Thymus (tissue), 11 donors: ENCODE measurements around the gene YTHDF2. TPM values are rescaled to one million over a fixed set of nuclear protein-coding genes. Genes with fewer than 3 reads are reported as not detected.
"Not testable (repeated sequence)": the region's sequence is repeated elsewhere in the genome, so short reads cannot be mapped to it uniquely, and the experiment has no call there.

Source experiments
- DNase-seq, 9 donors: peaks; one replicate each; pipeline ENCODE4 v3.0.0-alpha.2; 2013; ENCODE audit warnings: low spot score in 9 of 9, low read depth in 6 of 9, missing footprints in 1 of 9
- H3K27ac ChIP-seq, 2 donors: one replicate each; pipeline ENCODE4 v1.5.1; 2013; ENCODE audit warnings: control low read depth in 1 of 2, low read depth in 1 of 2, low read length in 1 of 2, mild to moderate bottlenecking in 1 of 2, moderate library complexity in 1 of 2
- H3K27me3 ChIP-seq, 2 donors: one replicate each; pipeline ENCODE4 v1.5.1; 2013; ENCODE audit warnings: low read length in 1 of 2; ENCODE audit not compliant: control insufficient read depth in 2 of 2, insufficient read depth in 1 of 2
- H3K36me3 ChIP-seq, 2 donors: one replicate each; pipeline ENCODE4 v1.5.1; 2013; ENCODE audit warnings: low read length in 1 of 2, mild to moderate bottlenecking in 1 of 2, moderate library complexity in 1 of 2; ENCODE audit not compliant: control insufficient read depth in 2 of 2, insufficient read depth in 2 of 2
- H3K4me1 ChIP-seq, 2 donors: one replicate each; pipeline ENCODE4 v1.5.1; 2013; ENCODE audit warnings: low read length in 2 of 2; ENCODE audit not compliant: control insufficient read depth in 2 of 2, insufficient read depth in 2 of 2
- H3K4me3 ChIP-seq, 2 donors: one replicate each; pipeline ENCODE4 v1.5.1; 2013; ENCODE audit warnings: low read length in 2 of 2, control low read depth in 1 of 2, mild to moderate bottlenecking in 1 of 2
- H3K9me3 ChIP-seq, 2 donors: one replicate each; pipeline ENCODE4 v1.5.1; 2013; ENCODE audit warnings: low read length in 1 of 2, mild to moderate bottlenecking in 1 of 2; ENCODE audit not compliant: control insufficient read depth in 2 of 2, insufficient read depth in 1 of 2
- WGBS: extraction: QIAGEN DNeasy Blood & Tissue Kit; methylation state at CpG from one replicate; pipeline ENCODE4 v1.1.7; 2013; 5-methylcytosine and 5-hydroxymethylcytosine counted together
- polyA plus RNA-seq: library from polyadenylated mRNA; stranded (reverse); fragments of 200-250 nt; gene quantifications from one replicate; pipeline ENCODE4 v1.2.3, GENCODE V29; 2013
- total RNA-seq: library from RNA; stranded (reverse); fragments of 120-200 nt; gene quantifications from one replicate; pipeline ENCODE4 v1.2.4, GENCODE V29; 2013
- donor health status: healthy.

Gene YTHDF2
- total and polyA plus RNA-seq, 2 donors, result 50.5 to 72.6 TPM

DNA sequence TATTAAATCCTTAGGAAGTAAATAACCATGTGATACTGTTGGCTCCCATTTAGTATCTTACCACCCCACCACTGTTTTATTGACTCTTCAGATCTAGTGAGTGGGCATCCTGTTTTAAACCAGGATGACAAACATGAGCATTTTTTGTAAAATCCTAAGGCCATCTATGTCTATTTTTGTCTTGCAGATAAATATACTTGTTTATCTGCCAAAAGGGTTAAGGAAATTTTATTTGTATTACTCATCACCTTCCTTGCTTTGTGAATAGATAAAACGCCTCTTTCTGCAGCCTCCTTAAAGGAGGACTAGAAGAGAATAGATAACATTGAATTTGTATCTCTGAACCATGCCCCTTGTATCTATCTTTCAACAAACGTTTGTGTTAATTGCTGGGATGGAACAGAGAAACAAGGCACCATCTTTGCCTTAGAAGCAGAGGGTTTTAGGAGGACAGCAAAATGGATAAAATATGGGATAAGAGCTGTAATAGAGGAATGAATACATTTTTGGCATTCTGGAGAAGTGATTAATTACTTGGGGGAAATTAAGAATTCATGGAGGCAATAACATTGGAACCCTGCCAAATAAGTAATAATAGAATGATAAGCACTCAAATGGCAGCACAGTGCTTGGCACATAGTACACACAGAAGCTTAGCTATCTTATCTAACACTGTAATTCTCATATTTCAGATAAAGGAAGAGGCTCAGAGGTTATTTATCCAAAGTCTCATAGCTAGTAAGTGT is 14.7 kb downstream of the YTHDF2 start:
- Histone ChIP-seq H3K27ac (no peak overlapping the region), H3K36me3 (peaks cover 15 to 48% of the 10 kb centered on the region in 2 donors)

DNA sequence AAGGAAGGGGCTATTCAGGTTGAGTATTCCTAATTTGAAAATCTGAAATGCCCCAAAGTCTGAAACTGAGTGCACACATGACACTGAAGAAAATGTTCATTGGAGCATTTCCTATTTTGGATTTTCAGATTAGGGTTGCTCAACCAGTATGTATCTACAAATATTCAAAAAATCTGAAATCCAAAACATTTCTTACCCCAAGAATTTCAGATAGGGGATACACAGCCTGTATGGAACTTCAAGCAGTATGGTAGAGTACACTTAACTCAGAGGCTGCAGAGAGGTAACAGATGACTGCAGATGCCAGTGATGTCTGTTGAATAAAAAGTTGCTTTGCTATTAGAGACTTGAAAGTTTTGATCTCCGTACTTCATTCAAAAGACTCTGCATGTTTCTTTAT is 19.0 kb downstream of the YTHDF2 start:
- WGBS, result 77% methylated on average over 1 of the region's 1 CpG
- no peaks in the 10 kb centered on the region for H3K4me1 ChIP-seq
- H3K9me3 ChIP-seq, result no peaks in the 10 kb centered on the region
- no peaks in the 10 kb centered on the region for H3K27me3 ChIP-seq
- DNase-seq, result no peak
- H3K4me3 ChIP-seq, result no peak overlapping the region
- H3K27ac ChIP-seq, result no peak overlapping the region
- H3K36me3 ChIP-seq, result peaks cover 26 to 62% of the 10 kb centered on the region in 2 donors

More for the DNA sequence above, 14.7 kb downstream of the YTHDF2 start:
- H3K4me1 ChIP-seq, result peaks cover 0 to 3% of the 10 kb centered on the region in 2 donors
- DNase-seq, result no peak
- WGBS, result 89% methylated on average over 2 of the region's 2 CpGs
- no peaks in the 10 kb centered on the region for H3K27me3 ChIP-seq
- no peaks in the 10 kb centered on the region for H3K9me3 ChIP-seq
- H3K4me3 ChIP-seq, result no peak overlapping the region

DNA sequence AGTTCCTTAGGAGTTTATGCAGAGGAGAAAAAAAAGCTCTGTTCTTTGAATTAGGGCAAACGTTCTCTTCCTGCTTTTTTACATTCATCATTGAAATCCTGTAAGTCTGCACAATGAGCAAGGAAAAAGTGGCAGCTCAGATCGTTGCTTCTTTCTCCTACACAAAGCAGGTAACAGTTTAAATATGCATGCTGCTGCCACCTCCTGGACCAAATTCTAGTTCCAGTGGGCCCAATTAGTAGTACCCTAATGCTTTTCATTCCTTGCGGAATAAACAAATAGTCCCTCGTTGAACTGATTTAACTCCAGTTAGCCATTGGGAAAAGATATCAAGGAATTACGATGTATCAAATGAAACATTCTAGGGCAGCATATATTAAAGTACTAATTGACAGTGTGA is 20.1 kb downstream of the YTHDF2 start:
- no peak overlapping the region for H3K27ac ChIP-seq
- no peak for DNase-seq
- WGBS, result 73% methylated on average over 5 of the region's 5 CpGs
- H3K36me3 ChIP-seq, result peaks cover 29 to 60% of the 10 kb centered on the region in 2 donors
- no peaks in the 10 kb centered on the region for H3K4me1 ChIP-seq
- no peaks in the 10 kb centered on the region for H3K9me3 ChIP-seq
- no peaks in the 10 kb centered on the region for H3K27me3 ChIP-seq
- no peak overlapping the region for H3K4me3 ChIP-seq

DNA sequence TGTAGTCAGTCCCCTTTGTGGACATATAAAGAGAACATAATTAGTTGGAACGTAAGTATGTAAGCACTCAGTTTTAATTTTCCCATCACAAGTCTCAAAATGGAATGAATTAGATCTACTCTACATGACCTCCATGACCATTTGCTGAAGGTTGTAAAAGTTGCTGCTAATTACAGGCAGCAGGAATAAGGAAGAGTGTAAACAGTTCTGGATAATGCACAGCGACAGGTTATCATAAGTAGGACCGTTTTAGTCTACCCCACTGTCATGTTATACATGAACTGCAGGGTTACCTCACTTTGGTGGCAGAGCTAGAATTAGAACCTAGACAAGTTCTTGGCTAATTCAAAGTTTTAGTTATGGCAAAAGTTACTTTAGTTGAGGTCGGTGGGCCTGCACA is 21.7 kb downstream of the YTHDF2 start:
- no peak for DNase-seq
- Histone ChIP-seq H3K27me3 (no peaks in the 10 kb centered on the region), H3K36me3 (peaks cover 24 to 57% of the 10 kb centered on the region in 2 donors), H3K4me3 (no peak overlapping the region), H3K27ac (no peak overlapping the region), H3K9me3 (no peaks in the 10 kb centered on the region), H3K4me1 (no peaks in the 10 kb centered on the region)
- 95% methylated on average over 4 of the region's 4 CpGs for WGBS

DNA sequence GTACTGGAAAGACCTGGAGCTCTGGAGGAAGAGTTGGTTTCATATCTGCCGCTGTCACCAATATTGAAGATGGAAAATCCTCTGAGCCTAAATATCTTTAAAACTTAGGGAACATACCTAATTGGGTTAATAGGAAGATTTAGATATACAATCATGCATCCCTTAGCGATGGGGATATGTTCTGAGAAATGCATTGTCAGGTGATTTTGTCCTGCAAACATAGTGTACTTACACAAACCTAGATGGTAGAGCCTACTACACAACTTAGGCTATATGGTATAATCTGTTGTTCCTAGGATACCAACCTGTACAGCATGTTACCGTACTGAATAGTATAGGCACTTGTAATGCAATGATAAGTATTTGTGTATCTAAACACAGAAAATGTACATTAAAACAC is 22.5 kb downstream of the YTHDF2 start:
- no peaks in the 10 kb centered on the region for H3K9me3 ChIP-seq
- H3K4me1 ChIP-seq, result no peaks in the 10 kb centered on the region
- no peak for DNase-seq
- H3K27ac ChIP-seq, result no peak overlapping the region
- no peak overlapping the region for H3K4me3 ChIP-seq
- WGBS, result 96% methylated on average over 3 of the region's 3 CpGs
- no peaks in the 10 kb centered on the region for H3K27me3 ChIP-seq
- peaks cover 20 to 52% of the 10 kb centered on the region in 2 donors for H3K36me3 ChIP-seq

DNA sequence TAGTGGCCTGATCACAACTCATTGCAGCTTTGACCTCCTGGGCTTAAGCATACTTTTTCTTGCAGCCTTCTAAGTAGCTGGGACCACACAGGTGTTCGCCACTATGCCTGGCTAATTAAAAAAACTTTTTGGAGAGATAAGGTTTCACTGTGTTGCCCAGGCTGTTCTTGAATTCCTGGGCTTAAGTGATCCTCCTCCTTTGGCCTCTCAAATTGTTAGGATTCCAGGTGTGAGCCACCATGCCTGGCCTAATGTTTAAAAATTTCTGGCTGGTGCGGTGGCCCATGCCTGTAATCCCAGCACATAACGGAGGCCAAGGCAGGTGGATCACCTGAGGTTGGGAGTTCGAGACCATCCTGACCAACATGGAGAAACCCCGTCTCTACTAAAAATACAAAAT is 24.4 kb downstream of the YTHDF2 start:
- H3K4me1 ChIP-seq, result no peaks in the 10 kb centered on the region

DNA sequence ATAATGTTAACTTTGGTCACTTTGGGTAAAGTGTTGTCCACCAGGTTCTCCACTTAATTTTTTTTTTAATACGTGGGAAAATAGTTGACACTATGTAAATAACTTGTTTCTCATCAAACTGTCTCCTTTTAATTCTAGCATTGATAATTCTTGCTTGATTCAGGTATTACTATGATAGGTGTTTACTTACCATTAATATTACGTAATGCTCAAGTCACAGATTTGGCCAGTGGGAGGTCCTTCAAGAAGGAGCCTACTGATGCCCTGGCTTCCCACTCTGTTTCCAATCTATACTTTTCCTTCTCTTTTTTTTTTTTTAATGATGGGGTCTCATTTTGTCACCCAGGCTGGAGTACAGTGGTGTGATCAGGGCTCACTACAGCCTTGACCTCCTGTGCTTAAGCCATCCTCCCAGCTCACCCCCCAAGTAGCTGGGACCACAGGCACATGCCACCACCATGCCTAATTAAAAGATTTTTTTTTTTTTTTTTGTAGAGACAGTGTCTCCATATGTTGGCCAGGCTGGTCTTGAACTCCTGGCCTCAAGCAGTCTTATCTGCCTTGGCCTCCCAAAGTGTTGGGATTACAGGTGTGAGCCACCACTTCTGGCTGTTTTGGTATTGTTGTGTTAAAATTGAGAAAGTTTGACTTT is 29.9 kb downstream of the YTHDF2 start:
- DNase-seq, result no peak
- peaks cover 31 to 47% of the 10 kb centered on the region in 2 donors for H3K36me3 ChIP-seq
- over 99% methylated on average over 2 of the region's 2 CpGs for WGBS
- no peak overlapping the region for H3K27ac ChIP-seq
- no peaks in the 10 kb centered on the region for H3K27me3 ChIP-seq
- H3K4me3 ChIP-seq, result no peak overlapping the region
- H3K9me3 ChIP-seq, result no peaks in the 10 kb centered on the region
- H3K4me1 ChIP-seq, result no peaks in the 10 kb centered on the region

More for the DNA sequence above, 24.4 kb downstream of the YTHDF2 start:
- no peaks in the 10 kb centered on the region for H3K27me3 ChIP-seq
- WGBS, result 98% methylated on average over 5 of the region's 5 CpGs
- H3K27ac ChIP-seq, result no peak overlapping the region
- peaks cover 31 to 61% of the 10 kb centered on the region in 2 donors for H3K36me3 ChIP-seq
- no peaks in the 10 kb centered on the region for H3K9me3 ChIP-seq
- no peak overlapping the region for H3K4me3 ChIP-seq
- DNase-seq, result no peak

DNA sequence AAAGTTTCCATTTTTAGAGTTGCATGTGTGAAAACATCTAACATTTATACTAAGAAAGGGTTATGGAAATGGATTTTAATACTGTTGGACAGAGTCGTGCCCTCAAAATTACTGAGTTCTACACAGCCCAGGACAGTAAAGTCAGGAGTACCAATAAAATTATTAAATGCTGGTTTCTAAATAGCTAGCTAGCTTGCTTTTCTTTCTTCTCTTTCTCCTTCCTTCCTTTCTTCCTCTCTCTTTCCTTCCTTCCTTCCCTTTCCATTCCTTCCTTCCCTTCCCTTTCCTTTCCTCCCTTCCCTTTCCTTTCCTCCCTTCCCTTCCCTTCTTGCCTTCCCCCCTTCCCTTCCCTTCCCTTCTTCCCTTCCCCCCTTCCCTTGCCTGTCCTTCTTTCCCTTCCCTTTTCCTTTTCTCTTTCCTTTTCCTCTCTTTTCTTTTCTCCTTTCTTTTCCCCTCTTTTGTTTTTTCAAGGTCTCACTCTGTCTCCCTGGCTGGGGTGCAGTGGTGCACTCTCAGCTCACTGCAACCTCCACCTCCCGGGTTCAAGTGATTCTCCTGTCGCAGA is 33.9 kb downstream of the YTHDF2 start:
- Histone ChIP-seq H3K4me1 (peaks cover 7 to 9% of the 10 kb centered on the region in 2 donors), H3K27ac (no peak overlapping the region), H3K4me3 (no peak overlapping the region), H3K9me3 (no peaks in the 10 kb centered on the region), H3K36me3 (peaks cover 25 to 34% of the 10 kb centered on the region in 2 donors), H3K27me3 (no peaks in the 10 kb centered on the region)
- DNase-seq, result no peak
- 98% methylated on average over 3 of the region's 3 CpGs for WGBS

DNA sequence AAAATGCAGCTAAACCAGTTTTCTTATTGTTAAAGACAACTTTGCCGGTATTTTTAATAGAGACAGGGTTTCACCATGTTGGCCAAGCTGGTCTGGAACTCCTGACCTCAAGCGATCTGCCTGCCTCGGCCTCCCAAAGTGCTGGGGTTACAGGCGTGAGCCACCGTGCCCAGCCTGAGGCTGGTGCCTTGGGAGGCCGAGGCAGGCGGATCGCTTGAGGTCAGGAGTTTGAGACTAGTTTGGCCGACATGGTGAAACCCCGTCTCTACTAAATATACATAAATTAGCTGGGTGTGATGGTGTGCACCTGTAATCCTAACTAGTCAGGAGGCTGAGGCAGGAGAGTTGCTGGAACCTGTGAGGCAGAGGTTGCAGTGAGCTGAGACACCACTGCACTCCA is 35.2 kb downstream of the YTHDF2 start:
- not testable (repeated sequence) for DNase-seq, H3K4me1 ChIP-seq, H3K27me3 ChIP-seq, H3K4me3 ChIP-seq, H3K9me3 ChIP-seq, H3K27ac ChIP-seq
- WGBS, result 98% methylated on average over 10 of the region's 10 CpGs
- peaks cover 18 to 22% of the 10 kb centered on the region in 2 donors for H3K36me3 ChIP-seq
